Activated naive CD4-positive, alpha-beta T cell treated with anti-CD3 and anti-CD28 coated beads, Interleukin-2, amount 50 U/mL, for 24 hours (primary cell): ENCODE results near the gene WNT7B.

Experiments used
- H3K27ac Mint-ChIP-seq: one replicate; pipeline ENCODE4 v1.8.0; 2021; ENCODE audit warnings: mild to moderate bottlenecking, mixed read lengths
- H3K27me3 Mint-ChIP-seq: one replicate; pipeline ENCODE4 v1.8.0; 2021; ENCODE audit warnings: mixed read lengths
- H3K36me3 Mint-ChIP-seq: one replicate; pipeline ENCODE4 v1.8.0; 2021; ENCODE audit warnings: mixed read lengths
- H3K4me1 Mint-ChIP-seq: one replicate; pipeline ENCODE4 v1.8.0; 2021; ENCODE audit warnings: mixed read lengths
- H3K4me3 Mint-ChIP-seq: one replicate; pipeline ENCODE4 v1.8.0; 2021; ENCODE audit warnings: mild to moderate bottlenecking, mixed read lengths
- H3K9me3 Mint-ChIP-seq: one replicate; pipeline ENCODE4 v1.8.0; 2021; ENCODE audit warnings: mixed read lengths

Gene WNT7B

GRCh38 chr22:45977003-45977411 is at the start of gene WNT7B:
WNT7B (minus strand) TSS chr22:45977162; CDS start chr22:45976754, 408 bp downstream.
- H3K27me3 Mint-ChIP-seq: peaks cover 20% of the 10 kb centered on the region
- H3K9me3 Mint-ChIP-seq: no peaks in the 10 kb centered on the region
- peaks cover 7% of the 10 kb centered on the region for H3K4me1 Mint-ChIP-seq
- H3K4me3 Mint-ChIP-seq: peak within 1 kb of the TSS; percentile 68
- no peaks in the 10 kb centered on the region for H3K36me3 Mint-ChIP-seq
- H3K27ac Mint-ChIP-seq: no peak within 1 kb of the TSS

GRCh38 chr22:46025973-46026898 is 49.3 kb upstream of the WNT7B start:
- peaks cover 4% of the 10 kb centered on the region for H3K4me1 Mint-ChIP-seq

GRCh38 chr22:46025225-46025972 is 48.4 kb upstream of the WNT7B start:
- no peak overlapping the region for H3K4me3 Mint-ChIP-seq
- no peak overlapping the region for H3K27ac Mint-ChIP-seq
- peaks cover 4% of the 10 kb centered on the region for H3K4me1 Mint-ChIP-seq
- no peaks in the 10 kb centered on the region for H3K36me3 Mint-ChIP-seq
- peaks cover 20% of the 10 kb centered on the region for H3K27me3 Mint-ChIP-seq
- no peaks in the 10 kb centered on the region for H3K9me3 Mint-ChIP-seq

More at GRCh38 chr22:46025973-46026898, 49.3 kb upstream of the WNT7B start:
- Mint-ChIP-seq H3K4me3 (peak overlapping the region; percentile 65), H3K9me3 (no peaks in the 10 kb centered on the region), H3K27ac (no peak overlapping the region), H3K36me3 (no peaks in the 10 kb centered on the region), H3K27me3 (peaks cover 20% of the 10 kb centered on the region)

DNA sequence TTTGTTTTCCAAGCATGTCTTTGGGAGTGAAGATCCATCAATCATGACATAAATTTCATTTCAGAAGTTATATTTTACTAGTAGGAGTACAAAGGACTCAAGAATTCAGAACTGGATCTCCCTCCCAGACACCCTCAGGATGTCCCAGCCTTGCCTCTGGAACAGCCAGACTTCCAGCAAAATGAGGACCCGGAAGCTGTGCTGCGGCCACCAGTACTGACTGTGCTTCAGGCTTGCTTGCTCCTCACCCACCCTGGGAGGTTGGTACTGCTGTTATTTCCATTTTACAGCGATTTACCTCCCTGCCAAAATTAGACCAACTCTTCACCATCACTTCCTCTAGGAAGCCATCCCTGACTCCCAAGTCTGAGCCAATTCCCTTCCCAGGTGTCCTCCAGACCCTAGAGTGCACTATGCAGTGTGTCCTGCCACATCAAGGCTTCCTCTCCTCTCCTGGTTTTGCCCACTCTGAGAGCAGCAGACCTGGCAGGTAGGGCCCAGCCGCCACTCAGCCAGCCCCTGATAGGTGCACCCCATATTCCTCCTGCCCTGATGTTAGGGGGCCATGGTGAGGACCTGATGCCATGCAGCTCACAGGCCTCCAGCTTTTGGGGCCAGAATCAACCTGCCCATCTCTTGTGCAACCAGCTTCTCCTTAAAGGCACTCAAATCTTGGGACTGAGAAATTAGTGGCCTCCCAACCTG is 47.3 kb upstream of the WNT7B start:
- Mint-ChIP-seq H3K27ac (no peak overlapping the region), H3K4me3 (no peak overlapping the region), H3K27me3 (peaks cover 20% of the 10 kb centered on the region), H3K9me3 (no peaks in the 10 kb centered on the region), H3K4me1 (peaks cover 4% of the 10 kb centered on the region), H3K36me3 (no peaks in the 10 kb centered on the region)

DNA sequence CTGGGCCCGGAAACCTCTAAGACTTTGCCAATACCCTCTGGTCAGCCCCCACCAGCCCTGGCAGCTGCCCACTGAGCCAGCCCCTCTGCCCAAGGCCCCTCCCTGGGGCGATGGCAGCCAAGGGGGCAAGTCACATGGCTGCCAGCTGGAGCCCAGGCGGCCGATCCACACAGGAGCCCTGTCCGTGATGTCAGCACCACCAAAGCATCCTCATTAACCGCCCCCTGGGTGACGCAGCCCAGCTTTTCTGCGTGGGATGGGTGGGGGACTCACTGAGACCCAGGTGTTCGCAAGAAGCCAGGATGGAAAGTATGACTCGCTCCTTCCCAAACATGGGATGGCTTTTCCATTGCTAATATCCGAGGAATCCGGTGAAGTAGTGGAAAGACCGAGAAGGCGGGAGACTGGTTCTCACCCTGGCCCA is 46.6 kb upstream of the WNT7B start:
- H3K36me3 Mint-ChIP-seq: no peaks in the 10 kb centered on the region
- peaks cover 4% of the 10 kb centered on the region for H3K4me1 Mint-ChIP-seq
- H3K9me3 Mint-ChIP-seq: no peaks in the 10 kb centered on the region
- H3K27ac Mint-ChIP-seq: no peak overlapping the region
- peaks cover 20% of the 10 kb centered on the region for H3K27me3 Mint-ChIP-seq
- no peak overlapping the region for H3K4me3 Mint-ChIP-seq

DNA sequence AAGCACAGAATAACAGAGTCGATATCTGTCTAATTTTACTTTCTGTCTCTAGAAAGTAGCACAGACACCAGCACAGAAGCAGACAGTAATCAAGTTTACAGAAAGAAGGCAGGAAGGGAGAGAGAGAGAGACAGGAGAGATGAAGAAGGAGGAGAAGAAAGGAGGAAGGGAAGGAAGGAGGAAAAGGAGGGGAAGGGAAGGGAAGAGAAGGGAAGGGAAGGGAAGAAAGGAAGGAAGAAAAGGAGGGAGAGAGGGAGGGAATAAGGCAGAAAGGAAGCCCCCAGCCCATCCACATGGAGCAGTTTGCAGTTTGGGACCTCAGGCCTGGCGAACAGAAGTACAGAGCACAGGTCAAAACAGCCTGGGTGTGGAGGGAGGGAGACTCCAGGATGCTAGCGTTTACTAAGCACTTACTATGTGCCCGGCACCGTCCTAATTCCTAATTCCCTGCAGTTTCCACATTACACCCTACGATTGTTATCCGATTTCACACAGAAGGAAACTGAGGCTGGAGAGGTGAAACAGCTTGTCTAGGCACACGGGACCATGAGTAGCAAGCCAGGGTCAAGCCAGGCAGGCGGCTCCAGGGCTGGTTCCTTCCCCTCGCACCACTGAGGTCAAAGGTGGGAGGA is 46.0 kb upstream of the WNT7B start:
- Mint-ChIP-seq H3K36me3 (no peaks in the 10 kb centered on the region), H3K27ac (no peak overlapping the region), H3K4me1 (peaks cover 4% of the 10 kb centered on the region), H3K27me3 (peaks cover 18% of the 10 kb centered on the region), H3K9me3 (no peaks in the 10 kb centered on the region), H3K4me3 (no peak overlapping the region)

GRCh38 chr22:46021577-46021976 is 44.6 kb upstream of the WNT7B start:
- no peaks in the 10 kb centered on the region for H3K36me3 Mint-ChIP-seq
- H3K27me3 Mint-ChIP-seq: peaks cover 12% of the 10 kb centered on the region
- peaks cover under 1% of the 10 kb centered on the region for H3K4me1 Mint-ChIP-seq
- H3K4me3 Mint-ChIP-seq: no peak overlapping the region
- H3K27ac Mint-ChIP-seq: no peak overlapping the region
- no peaks in the 10 kb centered on the region for H3K9me3 Mint-ChIP-seq

DNA sequence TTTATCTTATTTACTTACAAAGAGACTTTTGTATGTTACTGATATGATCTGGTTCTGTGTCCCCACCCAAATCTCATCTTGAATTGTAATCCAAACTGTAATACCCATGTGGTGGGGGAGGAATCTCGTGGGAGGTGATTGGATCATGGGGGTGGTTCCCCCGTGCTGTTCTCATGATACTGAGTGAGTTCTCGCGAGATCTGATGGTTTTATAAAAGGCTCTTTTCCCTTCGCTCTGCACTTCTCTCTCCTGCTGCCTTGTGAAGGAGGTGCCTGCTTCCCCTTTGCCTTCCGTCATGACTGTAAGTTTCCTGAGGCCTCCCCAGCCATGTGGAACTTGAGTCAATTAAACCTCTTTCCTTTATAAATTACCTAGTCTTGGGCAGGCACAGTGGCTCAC is 42.4 kb upstream of the WNT7B start:
- no peak overlapping the region for H3K4me3 Mint-ChIP-seq
- H3K27me3 Mint-ChIP-seq: no peaks in the 10 kb centered on the region
- H3K9me3 Mint-ChIP-seq: no peaks in the 10 kb centered on the region
- no peaks in the 10 kb centered on the region for H3K36me3 Mint-ChIP-seq
- no peak overlapping the region for H3K27ac Mint-ChIP-seq
- H3K4me1 Mint-ChIP-seq: no peaks in the 10 kb centered on the region

- H3K9me3 Mint-ChIP-seq: no peaks in the 10 kb centered on the region
- no peaks in the 10 kb centered on the region for H3K36me3 Mint-ChIP-seq
- no peak overlapping the region for H3K4me3 Mint-ChIP-seq
- H3K27me3 Mint-ChIP-seq: no peaks in the 10 kb centered on the region
- H3K27ac Mint-ChIP-seq: no peak overlapping the region
- no peaks in the 10 kb centered on the region for H3K4me1 Mint-ChIP-seq
These were observed 41.9 kb upstream of the WNT7B start for GRCh38 chr22:46018859-46019258.

GRCh38 chr22:46017166-46017565 is 40.2 kb upstream of the WNT7B start:
- H3K27ac Mint-ChIP-seq: no peak overlapping the region
- H3K9me3 Mint-ChIP-seq: no peaks in the 10 kb centered on the region
- no peaks in the 10 kb centered on the region for H3K36me3 Mint-ChIP-seq
- H3K4me3 Mint-ChIP-seq: no peak overlapping the region
- H3K27me3 Mint-ChIP-seq: no peaks in the 10 kb centered on the region
- peaks cover 6% of the 10 kb centered on the region for H3K4me1 Mint-ChIP-seq

- Mint-ChIP-seq H3K9me3 (no peaks in the 10 kb centered on the region), H3K27me3 (no peaks in the 10 kb centered on the region), H3K4me3 (peak overlapping the region; percentile 88), H3K4me1 (peaks cover 6% of the 10 kb centered on the region), H3K36me3 (no peaks in the 10 kb centered on the region), H3K27ac (peak overlapping the region; percentile 91)
These were observed 36.8 kb upstream of the WNT7B start for GRCh38 chr22:46013460-46014416.

DNA sequence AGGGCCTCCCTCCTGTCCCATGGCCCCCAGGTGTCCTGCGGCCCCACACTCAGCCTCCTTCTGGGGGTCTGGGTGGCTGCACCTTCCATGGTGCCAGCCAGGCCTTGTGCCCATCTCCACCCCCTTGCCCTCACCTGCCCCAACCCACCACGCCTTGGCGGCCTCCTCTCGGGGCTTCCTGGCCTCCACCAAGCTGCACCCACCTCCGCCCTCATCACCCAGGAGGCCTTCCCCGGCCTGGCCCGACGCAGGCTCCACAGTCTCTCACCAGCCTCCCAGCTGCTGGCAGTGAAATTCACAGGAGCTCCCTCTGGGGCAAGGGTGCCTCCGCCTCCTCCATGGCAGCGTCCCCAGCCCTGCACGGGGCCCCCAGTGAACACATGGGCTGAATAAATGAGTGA is 35.9 kb upstream of the WNT7B start:
- Mint-ChIP-seq H3K4me3 (peak overlapping the region; percentile 88), H3K36me3 (no peaks in the 10 kb centered on the region), H3K9me3 (no peaks in the 10 kb centered on the region), H3K4me1 (peaks cover 6% of the 10 kb centered on the region), H3K27me3 (no peaks in the 10 kb centered on the region), H3K27ac (no peak overlapping the region)

DNA sequence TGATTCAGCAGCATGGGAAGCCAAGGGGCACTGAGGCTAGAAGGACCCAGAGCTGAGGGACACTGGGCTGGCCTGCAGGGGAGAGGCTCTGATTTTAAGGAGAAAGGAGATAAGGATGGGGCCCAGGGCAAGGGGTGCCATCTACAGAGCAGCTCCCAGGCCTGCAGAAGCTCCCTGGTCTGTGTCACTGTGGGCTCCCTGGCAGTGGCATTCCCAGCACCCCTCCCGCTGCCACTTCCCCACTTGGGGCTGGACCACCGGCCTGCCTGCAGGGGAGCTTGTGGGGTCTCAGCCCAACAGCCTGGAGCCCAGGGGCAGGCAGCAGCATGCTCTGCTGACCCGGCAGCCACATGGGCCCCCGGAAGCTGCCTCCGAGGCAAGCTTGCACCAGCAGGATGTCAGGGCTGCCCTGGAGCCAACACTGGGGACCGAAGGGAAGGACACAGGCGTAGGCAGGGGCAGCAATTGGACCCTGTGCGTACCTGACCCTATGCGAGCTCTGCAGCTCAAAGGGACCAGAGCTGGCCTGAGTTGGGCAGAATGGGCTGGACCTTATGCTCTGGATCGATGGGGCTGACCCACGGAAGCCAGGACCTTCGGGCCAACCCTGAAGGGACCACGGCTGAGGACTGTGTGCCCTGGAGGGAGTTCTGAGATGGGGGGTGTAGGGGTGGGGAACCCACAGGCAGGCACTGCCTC is 35.4 kb upstream of the WNT7B start:
- Mint-ChIP-seq H3K27ac (no peak overlapping the region), H3K36me3 (no peaks in the 10 kb centered on the region), H3K9me3 (no peaks in the 10 kb centered on the region)

More for the DNA sequence above, 35.4 kb upstream of the WNT7B start:
- H3K4me1 Mint-ChIP-seq: peaks cover 6% of the 10 kb centered on the region
- peak overlapping the region; percentile 54 for H3K4me3 Mint-ChIP-seq
- H3K27me3 Mint-ChIP-seq: no peaks in the 10 kb centered on the region
